ENCODE measurements around the gene CRYBB3. TPM values are rescaled to one million over a fixed set of nuclear protein-coding genes. Genes with fewer than 3 reads are reported as not detected.

The CRYBB3 gene
- total RNA-seq, 2 donors from 2014 or later = 0.48 to 0.72 TPM

GRCh38 chr22:25166266-25167040, 33.2 kb upstream of the CRYBB3 start:
- Histone ChIP-seq H3K27ac (no peak overlapping the region), H3K27me3 (no peaks in the 10 kb centered on the region), H3K9me3 (no peaks in the 10 kb centered on the region), H3K4me1 (no peaks in the 10 kb centered on the region), H3K9ac (ENCODE audit: low read depth in 2 of 2, low read length in 2 of 2) (no peak overlapping the region), H3K4me3 (no peak overlapping the region), H3K36me3 (no peaks in the 10 kb centered on the region)
- DNase-seq = no peak
- no peak for TF ChIP-seq CTCF (IDR thresholded peaks at IDR 0.05)
- intact Hi-C loops (cut with DNase I) = no loop called here

- Histone ChIP-seq H3K9ac (ENCODE audit: low read depth in 2 of 2, low read length in 2 of 2) (no peak overlapping the region), H3K4me1 (no peaks in the 10 kb centered on the region)
Observed at GRCh38 chr22:25167082-25167481, 32.6 kb upstream of the CRYBB3 start.

GRCh38 chr22:25167834-25168601, 31.6 kb upstream of the CRYBB3 start:
- Histone ChIP-seq H3K27me3 (no peaks in the 10 kb centered on the region), H3K9ac (ENCODE audit: low read depth in 2 of 2, low read length in 2 of 2) (no peak overlapping the region), H3K4me1 (no peaks in the 10 kb centered on the region), H3K9me3 (no peaks in the 10 kb centered on the region), H3K4me3 (no peak overlapping the region), H3K36me3 (no peaks in the 10 kb centered on the region), H3K27ac (no peak overlapping the region)
- intact Hi-C loops (cut with DNase I) = no loop called here
- DNase-seq = no peak
- TF ChIP-seq CTCF (IDR thresholded peaks at IDR 0.05) = no peak

More at GRCh38 chr22:25167082-25167481, 32.6 kb upstream of the CRYBB3 start:
- DNase-seq = no peak
- Histone ChIP-seq H3K27ac (no peak overlapping the region), H3K27me3 (no peaks in the 10 kb centered on the region), H3K36me3 (no peaks in the 10 kb centered on the region), H3K4me3 (no peak overlapping the region), H3K9me3 (no peaks in the 10 kb centered on the region)
- intact Hi-C loops (cut with DNase I) = no loop called here
- no peak for TF ChIP-seq CTCF (IDR thresholded peaks at IDR 0.05)

- intact Hi-C loops (cut with DNase I) = loop anchor here (5.0 to 10.0 kb wide), 3 partner anchors 57 to 235 kb away; no protein-coding TSS in a partner anchor
Observed at GRCh38 chr22:25169278-25170031, 30.2 kb upstream of the CRYBB3 start.

More at GRCh38 chr22:25169278-25170031, 30.2 kb upstream of the CRYBB3 start:
- no peak overlapping the region for H3K9ac ChIP-seq (ENCODE audit: low read depth in 2 of 2, low read length in 2 of 2)
- TF ChIP-seq CTCF (IDR thresholded peaks at IDR 0.05) = no peak
- no peak overlapping the region for H3K27ac ChIP-seq
- H3K36me3 ChIP-seq = no peaks in the 10 kb centered on the region
- no peaks in the 10 kb centered on the region for H3K9me3 ChIP-seq
- H3K4me1 ChIP-seq = no peaks in the 10 kb centered on the region
- H3K27me3 ChIP-seq = no peaks in the 10 kb centered on the region
- H3K4me3 ChIP-seq = no peak overlapping the region
- DNase-seq = no peak
